Prostate gland (tissue), 2 donors: ENCODE measurements around the gene ATAD3C.

Source experiments
- POLR2A ChIP-seq: fragments of 450-650 bp; IDR thresholded peaks from one replicate; pipeline ENCODE4 v1.6.1; 2016; ENCODE audit warnings: antibody characterized with exemption, mild to moderate bottlenecking
- POLR2AphosphoS5 ChIP-seq: sonication (generic); formaldehyde crosslinking; IDR thresholded peaks from one replicate; pipeline ENCODE4 v1.6.1; 2017; ENCODE audit warnings: antibody characterized with exemption
- TF ChIP-seq, protein P1 (sequence below), 4 experiments: fragments of 200-600 bp in 2 of 4; fragments of 450-650 bp in 2 of 4; sonication (generic) in 2 of 4; IDR thresholded peaks; 1 replicate in 3 of 4; 2 replicates in 1 of 4; pipeline ENCODE4 v1.5.1; 2016 to 2019; ENCODE audit warnings: antibody characterized with exemption in 4 of 4, mild to moderate bottlenecking in 2 of 4, moderate library complexity in 2 of 4

DNA sequence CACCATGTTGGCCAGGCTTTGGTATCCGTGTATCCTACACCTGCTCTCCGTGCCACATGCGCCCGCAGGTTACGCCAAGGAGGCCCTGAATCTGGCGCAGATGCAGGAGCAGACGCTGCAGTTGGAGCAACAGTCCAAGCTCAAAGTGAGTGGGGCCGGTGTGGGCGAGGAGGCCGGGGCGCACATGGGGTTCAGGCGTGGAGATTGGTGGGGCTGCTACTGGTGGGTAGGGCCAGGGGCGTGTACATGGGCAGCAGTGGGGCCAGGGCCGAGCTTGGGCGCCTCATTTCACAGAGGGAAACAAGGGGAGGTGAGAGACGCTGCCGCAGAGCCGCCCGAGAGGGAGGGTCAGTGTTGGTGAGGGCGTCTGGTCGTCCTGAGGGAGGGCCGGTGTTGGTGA lies 27.7 kb downstream of the ATAD3C start:
- TF ChIP-seq, protein P1, sequence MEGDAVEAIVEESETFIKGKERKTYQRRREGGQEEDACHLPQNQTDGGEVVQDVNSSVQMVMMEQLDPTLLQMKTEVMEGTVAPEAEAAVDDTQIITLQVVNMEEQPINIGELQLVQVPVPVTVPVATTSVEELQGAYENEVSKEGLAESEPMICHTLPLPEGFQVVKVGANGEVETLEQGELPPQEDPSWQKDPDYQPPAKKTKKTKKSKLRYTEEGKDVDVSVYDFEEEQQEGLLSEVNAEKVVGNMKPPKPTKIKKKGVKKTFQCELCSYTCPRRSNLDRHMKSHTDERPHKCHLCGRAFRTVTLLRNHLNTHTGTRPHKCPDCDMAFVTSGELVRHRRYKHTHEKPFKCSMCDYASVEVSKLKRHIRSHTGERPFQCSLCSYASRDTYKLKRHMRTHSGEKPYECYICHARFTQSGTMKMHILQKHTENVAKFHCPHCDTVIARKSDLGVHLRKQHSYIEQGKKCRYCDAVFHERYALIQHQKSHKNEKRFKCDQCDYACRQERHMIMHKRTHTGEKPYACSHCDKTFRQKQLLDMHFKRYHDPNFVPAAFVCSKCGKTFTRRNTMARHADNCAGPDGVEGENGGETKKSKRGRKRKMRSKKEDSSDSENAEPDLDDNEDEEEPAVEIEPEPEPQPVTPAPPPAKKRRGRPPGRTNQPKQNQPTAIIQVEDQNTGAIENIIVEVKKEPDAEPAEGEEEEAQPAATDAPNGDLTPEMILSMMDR (IDR thresholded peaks at IDR 0.05): no peak
- no peak for TF ChIP-seq POLR2AphosphoS5
- no peak for TF ChIP-seq POLR2A
